SK-N-SH (cell line): ENCODE measurements around the gene CEP89. TPM values are rescaled to one million over a fixed set of nuclear protein-coding genes. Genes with fewer than 3 reads are reported as not detected.
"Not testable (repeated sequence)": the region's sequence is repeated elsewhere in the genome, so short reads cannot be mapped to it uniquely, and the experiment has no call there.

Experiments
- CTCF ChIA-PET: fragments of 300-600, 350-600 bp; formaldehyde crosslinking; extraction: SDS; loops from one replicate; lab custom pipeline; 2021; lab: Yijun Ruan, JAX
- POLR2A ChIA-PET: fragments of 350-600 bp; sonication (Branson Sonifier 250); formaldehyde crosslinking; extraction: SDS; loops from one replicate; lab custom pipeline; 2020; ENCODE audit warnings: antibody characterized with exemption, inconsistent platforms; lab: Yijun Ruan, JAX
- DNase-seq: peaks from one replicate; pipeline ENCODE4 v3.0.0; 2012
- H2AFZ ChIP-seq: fragments of 200-600 bp; sonication (generic); 2 replicates; pipeline ENCODE4 v1.8.1; 2016; ENCODE audit warnings: antibody characterized with exemption, mild to moderate bottlenecking, low read depth
- H3F3A ChIP-seq: fragments of 200-600 bp; sonication (generic); replicated peaks from 2 replicates; pipeline ENCODE3; 2016; ENCODE audit warnings: antibody characterized with exemption, mild to moderate bottlenecking; ENCODE audit not compliant: insufficient read depth
- H3K27ac ChIP-seq, 2 experiments: fragments of 200-500 bp in 1 of 2; fragments of 200-600 bp in 1 of 2; sonication (Bioruptor generic) in 1 of 2; sonication (generic), shearing (Covaris generic) in 1 of 2; 2 replicates each; pipeline versions ENCODE4 v1.5.1 to v1.6.1; 2014 to 2016; ENCODE audit warnings: low read depth in 2 of 2, inconsistent platforms in 1 of 2, low read length in 1 of 2, mild to moderate bottlenecking in 1 of 2, mixed read lengths in 1 of 2
- H3K27me3 ChIP-seq: fragments of 200-600 bp; sonication (generic), shearing (Covaris generic); 2 replicates; pipeline ENCODE4 v1.6.1; 2016; ENCODE audit warnings: mixed run types; ENCODE audit not compliant: insufficient read depth
- H3K36me3 ChIP-seq, 2 experiments: fragments of 200-500 bp in 1 of 2; fragments of 200-600 bp in 1 of 2; sonication (Bioruptor generic) in 1 of 2; sonication (generic) in 1 of 2; replicated peaks in 1 of 2; 2 replicates each; pipeline versions ENCODE3 to v1.5.1; 2014 to 2016; ENCODE audit warnings: low read length in 1 of 2, mild to moderate bottlenecking in 1 of 2; ENCODE audit not compliant: insufficient read depth in 2 of 2, control insufficient read depth in 1 of 2
- H3K4me1 ChIP-seq, 2 experiments: fragments of 200-500 bp in 1 of 2; fragments of 200-600 bp in 1 of 2; sonication (Bioruptor generic) in 1 of 2; sonication (generic), shearing (Covaris generic) in 1 of 2; 2 replicates each; pipeline versions ENCODE4 v1.5.1 to v1.6.1; 2014 to 2016; ENCODE audit warnings: low read depth in 1 of 2, low read length in 1 of 2, mixed run types in 1 of 2; ENCODE audit not compliant: insufficient read depth in 2 of 2, control insufficient read depth in 1 of 2
- H3K4me2 ChIP-seq: fragments of 200-600 bp; sonication (generic), shearing (Covaris generic); 2 replicates; pipeline ENCODE4 v1.6.1; 2017; ENCODE audit warnings: mixed run types
- H3K4me3 ChIP-seq, 2 experiments: fragments of 200-500 bp in 1 of 2; fragments of 200-600 bp in 1 of 2; sonication (Bioruptor generic) in 1 of 2; sonication (generic), shearing (Covaris generic) in 1 of 2; 2 replicates each; pipeline versions ENCODE4 v1.5.1 to v1.8.1; 2014 to 2016; ENCODE audit warnings: low read depth in 2 of 2, inconsistent platforms in 1 of 2, low read length in 1 of 2, mild to moderate bottlenecking in 1 of 2, mixed read lengths in 1 of 2, moderate library complexity in 1 of 2
- H3K79me2 ChIP-seq: fragments of 200-600 bp; sonication (generic); 2 replicates; pipeline ENCODE4 v1.8.1; 2017; ENCODE audit warnings: mild to moderate bottlenecking; ENCODE audit not compliant: insufficient read depth
- H3K9ac ChIP-seq: fragments of 200-600 bp; sonication (generic); 2 replicates; pipeline ENCODE4 v1.6.1; 2017; ENCODE audit warnings: mixed run types
- H3K9me2 ChIP-seq: fragments of 200-600 bp; sonication (generic); 2 replicates; pipeline ENCODE4 v1.6.1; 2017; ENCODE audit warnings: mixed run types
- H3K9me3 ChIP-seq: fragments of 200-600 bp; sonication (generic); 2 replicates; pipeline ENCODE4 v1.6.1; 2017; ENCODE audit warnings: mixed run types, mild to moderate bottlenecking, moderate library complexity
- H4K20me1 ChIP-seq: fragments of 200-600 bp; sonication (generic); 2 replicates; pipeline ENCODE4 v1.6.1; 2017; ENCODE audit warnings: mild to moderate bottlenecking, mixed run types; ENCODE audit not compliant: insufficient read depth
- ELF1 ChIP-seq: IDR thresholded peaks from 2 replicates; pipeline ENCODE4 v1.4.0; 2012
- FOXM1 ChIP-seq: IDR thresholded peaks from 2 replicates; pipeline ENCODE4 v1.4.0; 2012; ENCODE audit warnings: low read depth, mild to moderate bottlenecking
- JUND ChIP-seq: IDR thresholded peaks from 2 replicates; pipeline ENCODE4 v1.4.0; 2012
- NFIC ChIP-seq: IDR thresholded peaks from 2 replicates; pipeline ENCODE4 v1.4.0; 2012; ENCODE audit warnings: borderline replicate concordance
- POLR2AphosphoS5 ChIP-seq: IDR thresholded peaks from 2 replicates; pipeline ENCODE4 v1.6.1; 2012; ENCODE audit warnings: low read depth, low read length
- SMC3 ChIP-seq: IDR thresholded peaks from 2 replicates; pipeline ENCODE4 v1.6.1; 2012; ENCODE audit warnings: low read depth, low read length, improper control_type of control experiment
- YY1 ChIP-seq: IDR thresholded peaks from 2 replicates; pipeline ENCODE4 v1.4.0; 2012; ENCODE audit warnings: low read depth, mild to moderate bottlenecking
- WGBS: methylation state at CpG from one replicate; pipeline ENCODE4 v1.1.6; 2017; ENCODE audit warnings: low lambda C conversion rate; 5-methylcytosine and 5-hydroxymethylcytosine counted together
- polyA plus RNA-seq, 3 experiments: library from polyadenylated mRNA; depleted of rRNA; stranded (reverse); fragments of >200 nt; gene quantifications; 2 replicates each; pipeline ENCODE4 v1.2.3, GENCODE V29; 2012
- TF ChIP-seq, protein P1 (sequence below): fragments of 150-350 bp; IDR thresholded peaks from 2 replicates; pipeline ENCODE4 v1.6.1; 2016; ENCODE audit warnings: mild to moderate bottlenecking, low read depth, low read length
- TF ChIP-seq, protein P2 (sequence below): fragments of 200-600 bp; sonication (generic); IDR thresholded peaks from 2 replicates; pipeline ENCODE4 v1.6.1; 2017; ENCODE audit warnings: antibody characterized with exemption, mild to moderate bottlenecking, moderate library complexity
- TF ChIP-seq, protein P3 (sequence below): IDR thresholded peaks from 2 replicates; pipeline ENCODE4 v1.4.0; 2012; ENCODE audit warnings: low read depth, borderline replicate concordance

The CEP89 gene
- polyA plus RNA-seq, 1 of the 3 experiments (the other 2 are of a cell fraction), result 16.4 TPM

DNA sequence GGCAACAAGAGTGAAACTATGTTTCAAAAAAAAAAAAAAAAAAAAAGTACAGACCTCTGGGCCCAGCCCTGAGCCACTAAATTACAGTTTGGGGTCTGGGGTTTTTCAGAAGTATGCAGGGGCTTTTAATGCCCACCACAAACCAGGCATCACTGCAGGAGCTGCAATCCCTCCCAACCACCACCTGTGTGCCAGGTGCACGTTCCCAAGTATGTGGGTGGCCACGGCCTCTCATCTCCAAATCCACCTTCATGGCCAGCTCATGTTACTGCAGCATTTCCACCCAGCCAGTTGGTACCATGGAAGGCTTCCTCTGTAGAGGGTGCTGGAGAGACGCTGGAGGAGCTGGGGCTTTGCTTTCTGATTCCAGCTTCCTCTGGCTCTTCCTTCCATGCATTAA lies 26.5 kb downstream of the CEP89 start:
- Histone ChIP-seq H4K20me1 (no peaks in the 10 kb centered on the region), H3K4me2 (no peak overlapping the region), H3K9ac (no peak overlapping the region), H3K9me2 (no peaks in the 10 kb centered on the region), H3F3A (no peaks in the 10 kb centered on the region), H3K4me1 (no peaks in the 10 kb centered on the region), H3K79me2 (no peaks in the 10 kb centered on the region), H3K4me3 (no peak overlapping the region), H3K27me3 (no peaks in the 10 kb centered on the region), H3K27ac (no peak overlapping the region), H2AFZ (no peak overlapping the region), H3K36me3 (peaks cover 14 to 17% of the 10 kb centered on the region in 2 experiments), H3K9me3 (no peaks in the 10 kb centered on the region)
- no peak for DNase-seq
- ChIA-PET POLR2A (no interaction called here), CTCF (interaction anchor here (0.5 to 1.5 kb wide), 2 partner anchors 13 to 458 kb away, joined by 3 read pairs; no protein-coding TSS in a partner anchor)
- no peak for TF ChIP-seq SMC3
- no peak for TF ChIP-seq ELF1
- TF ChIP-seq FOXM1, result no peak
- TF ChIP-seq NFIC, result no peak
- TF ChIP-seq, protein P1, sequence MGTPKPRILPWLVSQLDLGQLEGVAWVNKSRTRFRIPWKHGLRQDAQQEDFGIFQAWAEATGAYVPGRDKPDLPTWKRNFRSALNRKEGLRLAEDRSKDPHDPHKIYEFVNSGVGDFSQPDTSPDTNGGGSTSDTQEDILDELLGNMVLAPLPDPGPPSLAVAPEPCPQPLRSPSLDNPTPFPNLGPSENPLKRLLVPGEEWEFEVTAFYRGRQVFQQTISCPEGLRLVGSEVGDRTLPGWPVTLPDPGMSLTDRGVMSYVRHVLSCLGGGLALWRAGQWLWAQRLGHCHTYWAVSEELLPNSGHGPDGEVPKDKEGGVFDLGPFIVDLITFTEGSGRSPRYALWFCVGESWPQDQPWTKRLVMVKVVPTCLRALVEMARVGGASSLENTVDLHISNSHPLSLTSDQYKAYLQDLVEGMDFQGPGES, result no peak
- TF ChIP-seq, protein P2, sequence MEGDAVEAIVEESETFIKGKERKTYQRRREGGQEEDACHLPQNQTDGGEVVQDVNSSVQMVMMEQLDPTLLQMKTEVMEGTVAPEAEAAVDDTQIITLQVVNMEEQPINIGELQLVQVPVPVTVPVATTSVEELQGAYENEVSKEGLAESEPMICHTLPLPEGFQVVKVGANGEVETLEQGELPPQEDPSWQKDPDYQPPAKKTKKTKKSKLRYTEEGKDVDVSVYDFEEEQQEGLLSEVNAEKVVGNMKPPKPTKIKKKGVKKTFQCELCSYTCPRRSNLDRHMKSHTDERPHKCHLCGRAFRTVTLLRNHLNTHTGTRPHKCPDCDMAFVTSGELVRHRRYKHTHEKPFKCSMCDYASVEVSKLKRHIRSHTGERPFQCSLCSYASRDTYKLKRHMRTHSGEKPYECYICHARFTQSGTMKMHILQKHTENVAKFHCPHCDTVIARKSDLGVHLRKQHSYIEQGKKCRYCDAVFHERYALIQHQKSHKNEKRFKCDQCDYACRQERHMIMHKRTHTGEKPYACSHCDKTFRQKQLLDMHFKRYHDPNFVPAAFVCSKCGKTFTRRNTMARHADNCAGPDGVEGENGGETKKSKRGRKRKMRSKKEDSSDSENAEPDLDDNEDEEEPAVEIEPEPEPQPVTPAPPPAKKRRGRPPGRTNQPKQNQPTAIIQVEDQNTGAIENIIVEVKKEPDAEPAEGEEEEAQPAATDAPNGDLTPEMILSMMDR, result no peak
- TF ChIP-seq, protein P3, sequence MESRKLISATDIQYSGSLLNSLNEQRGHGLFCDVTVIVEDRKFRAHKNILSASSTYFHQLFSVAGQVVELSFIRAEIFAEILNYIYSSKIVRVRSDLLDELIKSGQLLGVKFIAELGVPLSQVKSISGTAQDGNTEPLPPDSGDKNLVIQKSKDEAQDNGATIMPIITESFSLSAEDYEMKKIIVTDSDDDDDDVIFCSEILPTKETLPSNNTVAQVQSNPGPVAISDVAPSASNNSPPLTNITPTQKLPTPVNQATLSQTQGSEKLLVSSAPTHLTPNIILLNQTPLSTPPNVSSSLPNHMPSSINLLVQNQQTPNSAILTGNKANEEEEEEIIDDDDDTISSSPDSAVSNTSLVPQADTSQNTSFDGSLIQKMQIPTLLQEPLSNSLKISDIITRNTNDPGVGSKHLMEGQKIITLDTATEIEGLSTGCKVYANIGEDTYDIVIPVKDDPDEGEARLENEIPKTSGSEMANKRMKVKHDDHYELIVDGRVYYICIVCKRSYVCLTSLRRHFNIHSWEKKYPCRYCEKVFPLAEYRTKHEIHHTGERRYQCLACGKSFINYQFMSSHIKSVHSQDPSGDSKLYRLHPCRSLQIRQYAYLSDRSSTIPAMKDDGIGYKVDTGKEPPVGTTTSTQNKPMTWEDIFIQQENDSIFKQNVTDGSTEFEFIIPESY, result no peak
- no peak for TF ChIP-seq YY1
- no peak for TF ChIP-seq POLR2AphosphoS5
- no peak for TF ChIP-seq JUND
- 94% methylated on average over 1 of the region's 3 CpGs for WGBS

DNA sequence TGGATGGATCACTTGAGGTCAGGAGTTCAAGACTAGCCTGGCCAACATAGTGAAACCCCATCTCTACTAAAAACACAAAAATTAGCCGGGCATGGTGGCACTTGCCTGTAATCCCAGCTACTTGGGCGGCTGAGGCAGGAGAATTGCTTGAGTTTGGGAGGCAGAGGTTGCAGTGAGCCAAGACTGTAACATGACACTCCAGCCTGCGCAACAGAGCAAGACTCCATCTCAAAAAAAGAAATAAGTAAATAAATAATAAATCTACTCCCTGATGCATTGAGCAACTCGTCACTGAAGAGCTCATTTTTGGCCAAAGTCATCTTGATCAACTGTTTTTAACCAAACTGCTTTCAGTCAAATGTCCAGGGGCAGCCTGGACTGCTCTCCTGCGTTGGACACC lies 30.5 kb downstream of the CEP89 start:
- H3K27me3 ChIP-seq, POLR2A ChIA-PET, DNase-seq, CTCF ChIA-PET, H3K9me2 ChIP-seq, H3K4me1 ChIP-seq, H3F3A ChIP-seq, H3K79me2 ChIP-seq, H2AFZ ChIP-seq, H3K4me2 ChIP-seq, H3K27ac ChIP-seq, H4K20me1 ChIP-seq, H3K4me3 ChIP-seq, H3K9ac ChIP-seq, H3K36me3 ChIP-seq, H3K9me3 ChIP-seq: not testable (repeated sequence)
- WGBS, result 88% methylated on average over 5 of the region's 5 CpGs
